ENCODE results near the gene FOXD1.

DNA sequence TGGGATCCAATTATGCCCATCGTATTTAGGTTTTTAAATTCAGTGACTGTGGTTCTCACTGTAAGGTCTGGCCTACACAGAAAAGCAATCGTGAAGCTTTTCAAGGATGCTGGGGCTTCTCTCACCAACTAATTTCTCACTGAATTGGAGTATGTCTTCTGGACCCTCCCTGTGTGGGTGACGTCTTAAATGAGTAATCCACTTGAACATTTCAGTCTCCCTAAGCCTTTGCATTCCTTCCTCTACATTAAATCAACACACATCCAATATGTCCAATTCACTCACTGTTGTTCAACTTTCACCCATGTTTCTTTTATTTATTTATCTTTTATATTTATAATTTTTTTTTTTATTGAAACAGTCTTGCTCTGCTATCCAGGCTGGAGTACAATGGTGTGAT, 37.1 kb upstream of the FOXD1 start:
- TF ChIP-seq, protein P1, sequence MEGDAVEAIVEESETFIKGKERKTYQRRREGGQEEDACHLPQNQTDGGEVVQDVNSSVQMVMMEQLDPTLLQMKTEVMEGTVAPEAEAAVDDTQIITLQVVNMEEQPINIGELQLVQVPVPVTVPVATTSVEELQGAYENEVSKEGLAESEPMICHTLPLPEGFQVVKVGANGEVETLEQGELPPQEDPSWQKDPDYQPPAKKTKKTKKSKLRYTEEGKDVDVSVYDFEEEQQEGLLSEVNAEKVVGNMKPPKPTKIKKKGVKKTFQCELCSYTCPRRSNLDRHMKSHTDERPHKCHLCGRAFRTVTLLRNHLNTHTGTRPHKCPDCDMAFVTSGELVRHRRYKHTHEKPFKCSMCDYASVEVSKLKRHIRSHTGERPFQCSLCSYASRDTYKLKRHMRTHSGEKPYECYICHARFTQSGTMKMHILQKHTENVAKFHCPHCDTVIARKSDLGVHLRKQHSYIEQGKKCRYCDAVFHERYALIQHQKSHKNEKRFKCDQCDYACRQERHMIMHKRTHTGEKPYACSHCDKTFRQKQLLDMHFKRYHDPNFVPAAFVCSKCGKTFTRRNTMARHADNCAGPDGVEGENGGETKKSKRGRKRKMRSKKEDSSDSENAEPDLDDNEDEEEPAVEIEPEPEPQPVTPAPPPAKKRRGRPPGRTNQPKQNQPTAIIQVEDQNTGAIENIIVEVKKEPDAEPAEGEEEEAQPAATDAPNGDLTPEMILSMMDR (IDR thresholded peaks at IDR 0.05) = no peak
- TF ChIP-seq POLR2A (IDR thresholded peaks at IDR 0.05) = no peak
